CD14-positive monocyte (primary cell): ENCODE results near the gene KRT1. TPM values are rescaled to one million over a fixed set of nuclear protein-coding genes. Genes with fewer than 3 reads are reported as not detected.

ENCODE experiments used
- DNase-seq, 3 donors: peaks; one replicate each; pipeline ENCODE4 v3.0.0-alpha.2; 2011 to 2022
- H2AFZ ChIP-seq: 2 replicates; pipeline ENCODE4 v1.6.0; 2012; ENCODE audit warnings: mild to moderate bottlenecking, low read depth, low read length, inconsistent platforms; ENCODE audit not compliant: insufficient read depth, poor library complexity, severe bottlenecking
- H3K27ac ChIP-seq, 2 donors: 1 replicate in 1 of 2; 2 replicates in 1 of 2; pipeline ENCODE4 v1.5.1; 2012 to 2013; ENCODE audit warnings: low read length in 2 of 2, control low read depth in 1 of 2, inconsistent platforms in 1 of 2, low read depth in 1 of 2, mild to moderate bottlenecking in 1 of 2
- H3K27me3 ChIP-seq, 2 donors: one replicate each; pipeline versions ENCODE4 v1.6.0 to v1.6.1; 2011 to 2013; ENCODE audit warnings: low read length in 2 of 2; ENCODE audit not compliant: control insufficient read depth in 2 of 2, insufficient read depth in 2 of 2
- H3K36me3 ChIP-seq, 2 donors: replicated peaks in 1 of 2; 1 replicate in 1 of 2; 2 replicates in 1 of 2; pipeline versions ENCODE4 v1.5.1 to v1.6.1; 2012 to 2013; ENCODE audit warnings: low read length in 2 of 2, control low read depth in 1 of 2, inconsistent platforms in 1 of 2, mild to moderate bottlenecking in 1 of 2; ENCODE audit not compliant: insufficient read depth in 2 of 2, control insufficient read depth in 1 of 2
- H3K4me1 ChIP-seq, 2 donors: 1 replicate in 1 of 2; 2 replicates in 1 of 2; pipeline versions ENCODE4 v1.5.1 to v1.6.1; 2012 to 2013; ENCODE audit warnings: low read length in 2 of 2, control low read depth in 1 of 2, inconsistent platforms in 1 of 2, mild to moderate bottlenecking in 1 of 2, moderate library complexity in 1 of 2; ENCODE audit not compliant: insufficient read depth in 2 of 2, control insufficient read depth in 1 of 2
- H3K4me2 ChIP-seq: replicated peaks from 2 replicates; pipeline ENCODE3; 2012; ENCODE audit warnings: low read length, moderate library complexity, mild to moderate bottlenecking; ENCODE audit not compliant: poor library complexity, severe bottlenecking; ENCODE audit errors: extremely low read depth
- H3K4me3 ChIP-seq, 3 experiments: fragments of 200-600 bp in 1 of 3; sonication (generic) in 1 of 3; replicated peaks in 1 of 3; 1 replicate in 2 of 3; 2 replicates in 1 of 3; pipeline ENCODE4 v1.5.1; 2011 to 2013; ENCODE audit warnings: low read length in 3 of 3, mild to moderate bottlenecking in 3 of 3, control low read depth in 2 of 3, low read depth in 2 of 3, inconsistent platforms in 1 of 3, moderate library complexity in 1 of 3
- H3K79me2 ChIP-seq: 2 replicates; pipeline ENCODE4 v1.6.0; 2012; ENCODE audit warnings: mild to moderate bottlenecking, control low read depth, inconsistent platforms, low read length, moderate library complexity; ENCODE audit not compliant: insufficient read depth
- H3K9ac ChIP-seq: 2 replicates; pipeline ENCODE4 v1.6.0; 2017; ENCODE audit warnings: low read length, mild to moderate bottlenecking; ENCODE audit not compliant: insufficient read depth, poor library complexity, severe bottlenecking
- H3K9me3 ChIP-seq, 2 donors: replicated peaks in 1 of 2; 1 replicate in 1 of 2; 2 replicates in 1 of 2; pipeline versions ENCODE4 v1.5.1 to v1.6.1; 2012 to 2013; ENCODE audit warnings: low read length in 2 of 2, control low read depth in 1 of 2; ENCODE audit not compliant: control insufficient read depth in 1 of 2, insufficient read depth in 1 of 2
- H4K20me1 ChIP-seq: 2 replicates; pipeline ENCODE4 v1.6.0; 2012; ENCODE audit warnings: mild to moderate bottlenecking, low read length, control low read depth, moderate library complexity; ENCODE audit not compliant: insufficient read depth
- H3K27ac Mint-ChIP-seq, 7 donors: one replicate each; pipeline ENCODE4 v1.8.0; 2020; ENCODE audit warnings: mild to moderate bottlenecking in 7 of 7, mixed read lengths in 7 of 7, moderate library complexity in 6 of 7, inconsistent platforms in 2 of 7
- H3K27me3 Mint-ChIP-seq, 3 donors: one replicate each; pipeline ENCODE4 v1.8.0; 2021 to 2022; ENCODE audit warnings: low read depth in 3 of 3, mild to moderate bottlenecking in 3 of 3, mixed read lengths in 3 of 3, moderate library complexity in 3 of 3, inconsistent platforms in 1 of 3
- H3K36me3 Mint-ChIP-seq, 2 donors: one replicate each; pipeline ENCODE4 v1.8.0; 2020; ENCODE audit warnings: mixed read lengths in 2 of 2, inconsistent platforms in 1 of 2, mild to moderate bottlenecking in 1 of 2
- H3K4me1 Mint-ChIP-seq: one replicate; pipeline ENCODE4 v1.8.0; 2020; ENCODE audit warnings: mild to moderate bottlenecking, mixed read lengths
- H3K4me3 Mint-ChIP-seq, 2 donors: one replicate each; pipeline ENCODE4 v1.8.0; 2020; ENCODE audit warnings: mild to moderate bottlenecking in 2 of 2, mixed read lengths in 2 of 2, moderate library complexity in 1 of 2
- H3K9me3 Mint-ChIP-seq, 7 donors: one replicate each; pipeline ENCODE4 v1.8.0; 2020 to 2022; ENCODE audit warnings: mixed read lengths in 7 of 7, mild to moderate bottlenecking in 6 of 7, moderate library complexity in 6 of 7, inconsistent platforms in 2 of 7
- WGBS: methylation state at CpG from one replicate; pipeline ENCODE4 v1.1.5; 2013; ENCODE audit warnings: missing lambda C conversion rate; ENCODE audit not compliant: insufficient coverage; 5-methylcytosine and 5-hydroxymethylcytosine counted together
- intact Hi-C, 2 donors: fragments of 100-400 bp; cut with micrococcal nuclease; formaldehyde crosslinking; loops; one replicate each; pipeline versions ENCODE4 v1.15.0 to v1.15.1; 2023
- polyA plus RNA-seq, 3 donors: library from polyadenylated mRNA; depleted of rRNA in 1 of 3; unstranded in 2 of 3; stranded (reverse) in 1 of 3; fragments of 300-500 nt in 2 of 3; fragments of >200 nt in 1 of 3; fragmentation: Illumina TruSeq in 2 of 3; gene quantifications; 1 replicate in 2 of 3; 2 replicates in 1 of 3; pipeline ENCODE4 v1.2.3, GENCODE V29; 2012 to 2021
- TF ChIP-seq, protein P1 (sequence below): fragments of 200-600 bp; IDR thresholded peaks from one replicate; pipeline ENCODE4 v1.8.0; 2022; ENCODE audit warnings: antibody characterized with exemption, mild to moderate bottlenecking

KRT1 gene
- polyA plus RNA-seq, 3 donors = not detected

DNA sequence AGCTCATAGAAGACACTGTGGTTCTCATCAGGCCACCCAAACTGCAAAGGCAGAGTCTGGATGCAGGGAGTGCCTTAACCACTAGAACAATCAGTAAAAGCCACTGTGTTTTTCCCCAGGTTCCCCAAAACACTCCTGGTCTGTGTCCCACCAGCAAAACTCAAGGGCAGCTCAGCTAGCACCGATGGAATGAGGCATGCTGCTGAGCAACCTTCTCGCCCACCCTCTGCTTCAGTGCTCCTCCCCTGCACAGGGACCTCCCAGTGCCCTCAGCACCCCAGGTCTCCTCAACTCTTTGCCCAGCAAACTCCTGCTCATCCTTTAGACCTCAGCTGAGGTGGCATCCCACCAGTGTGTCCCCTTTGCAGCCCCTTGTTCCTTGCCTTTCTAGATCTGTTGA is 19.2 kb upstream of the KRT1 start:
- no peaks in the 10 kb centered on the region for H3K36me3 Mint-ChIP-seq
- Histone ChIP-seq H3K36me3 (no peaks in the 10 kb centered on the region), H3K9me3 (no peaks in the 10 kb centered on the region), H4K20me1 (no peaks in the 10 kb centered on the region), H2AFZ (no peak overlapping the region), H3K27ac (no peak overlapping the region), H3K79me2 (no peaks in the 10 kb centered on the region), H3K4me1 (no peaks in the 10 kb centered on the region), H3K4me3 (no peak overlapping the region), H3K27me3 (no peaks in the 10 kb centered on the region), H3K9ac (no peak overlapping the region), H3K4me2 (no peak overlapping the region)
- H3K4me3 Mint-ChIP-seq = no peak overlapping the region
- H3K4me1 Mint-ChIP-seq = no peaks in the 10 kb centered on the region
- H3K27ac Mint-ChIP-seq = no peak overlapping the region
- TF ChIP-seq, protein P1, sequence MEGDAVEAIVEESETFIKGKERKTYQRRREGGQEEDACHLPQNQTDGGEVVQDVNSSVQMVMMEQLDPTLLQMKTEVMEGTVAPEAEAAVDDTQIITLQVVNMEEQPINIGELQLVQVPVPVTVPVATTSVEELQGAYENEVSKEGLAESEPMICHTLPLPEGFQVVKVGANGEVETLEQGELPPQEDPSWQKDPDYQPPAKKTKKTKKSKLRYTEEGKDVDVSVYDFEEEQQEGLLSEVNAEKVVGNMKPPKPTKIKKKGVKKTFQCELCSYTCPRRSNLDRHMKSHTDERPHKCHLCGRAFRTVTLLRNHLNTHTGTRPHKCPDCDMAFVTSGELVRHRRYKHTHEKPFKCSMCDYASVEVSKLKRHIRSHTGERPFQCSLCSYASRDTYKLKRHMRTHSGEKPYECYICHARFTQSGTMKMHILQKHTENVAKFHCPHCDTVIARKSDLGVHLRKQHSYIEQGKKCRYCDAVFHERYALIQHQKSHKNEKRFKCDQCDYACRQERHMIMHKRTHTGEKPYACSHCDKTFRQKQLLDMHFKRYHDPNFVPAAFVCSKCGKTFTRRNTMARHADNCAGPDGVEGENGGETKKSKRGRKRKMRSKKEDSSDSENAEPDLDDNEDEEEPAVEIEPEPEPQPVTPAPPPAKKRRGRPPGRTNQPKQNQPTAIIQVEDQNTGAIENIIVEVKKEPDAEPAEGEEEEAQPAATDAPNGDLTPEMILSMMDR = no peak
- DNase-seq = no peak
- H3K27me3 Mint-ChIP-seq = peaks cover 0 to 5% (median 2%) of the 10 kb centered on the region in 3 donors
- intact Hi-C loops = no loop called here
- H3K9me3 Mint-ChIP-seq = no peaks in the 10 kb centered on the region
- WGBS = 96% methylated on average over 2 of the region's 2 CpGs

DNA sequence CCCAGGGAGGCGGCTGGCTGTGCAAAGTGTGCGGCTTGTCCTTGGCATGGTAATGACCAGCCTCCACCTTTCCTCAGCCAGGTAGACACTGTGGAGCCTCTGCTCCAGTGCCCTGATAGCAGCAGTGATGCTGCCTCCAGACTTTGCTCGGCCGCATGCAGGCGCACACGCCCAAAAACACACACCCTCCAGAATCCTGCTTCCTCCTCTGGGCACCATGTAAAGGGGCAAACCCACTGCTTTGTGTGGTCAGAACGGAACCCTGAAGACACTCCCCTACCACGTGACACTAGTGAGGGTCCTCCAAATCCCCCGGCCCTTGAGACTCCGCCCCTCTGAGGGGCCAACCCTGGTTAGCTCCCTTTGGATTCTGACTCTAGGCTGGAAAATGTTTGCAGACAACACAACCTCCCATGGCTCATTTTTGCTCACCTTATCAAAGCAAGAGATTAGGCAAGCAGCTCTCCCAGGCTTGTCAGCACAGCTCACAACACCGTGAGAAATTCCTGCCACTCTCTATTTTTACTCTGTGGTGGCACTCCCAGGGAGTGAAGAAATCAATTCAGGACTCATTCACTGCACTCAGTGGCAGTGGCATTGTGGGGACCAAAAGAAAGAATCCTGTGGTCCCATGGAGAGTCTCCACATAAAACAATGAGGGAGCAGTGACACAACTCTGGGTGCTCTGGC is 18.6 kb upstream of the KRT1 start:
- H3K4me3 Mint-ChIP-seq = no peak overlapping the region
- Histone ChIP-seq H3K27me3 (no peaks in the 10 kb centered on the region), H3K4me1 (no peaks in the 10 kb centered on the region), H2AFZ (no peak overlapping the region), H3K36me3 (no peaks in the 10 kb centered on the region), H3K9ac (no peak overlapping the region), H3K9me3 (no peaks in the 10 kb centered on the region), H3K27ac (no peak overlapping the region), H4K20me1 (no peaks in the 10 kb centered on the region), H3K4me3 (no peak overlapping the region), H3K4me2 (no peak overlapping the region), H3K79me2 (no peaks in the 10 kb centered on the region)
- intact Hi-C loops = no loop called here
- H3K27ac Mint-ChIP-seq = no peak overlapping the region
- peaks cover 0 to 3% (median 2%) of the 10 kb centered on the region in 3 donors for H3K27me3 Mint-ChIP-seq
- H3K36me3 Mint-ChIP-seq = no peaks in the 10 kb centered on the region
- H3K9me3 Mint-ChIP-seq = no peaks in the 10 kb centered on the region
- WGBS = 66% methylated on average over 11 of the region's 11 CpGs
- H3K4me1 Mint-ChIP-seq = no peaks in the 10 kb centered on the region
- DNase-seq = no peak
- TF ChIP-seq, protein P1 = no peak
